Liver (tissue), 9 donors: ENCODE measurements around the gene KCNMA1. TPM values are rescaled to one million over a fixed set of nuclear protein-coding genes. Genes with fewer than 3 reads are reported as not detected.

Experiments used
- DNase-seq: peaks from one replicate; pipeline ENCODE4 v3.0.0-alpha.2; 2017; ENCODE audit warnings: low spot score
- H3K27ac ChIP-seq, 2 donors: one replicate each; pipeline ENCODE4 v1.7.0; 2013; ENCODE audit warnings: inconsistent platforms in 2 of 2, low read length in 2 of 2, control low read depth in 1 of 2, low read depth in 1 of 2, mild to moderate bottlenecking in 1 of 2
- H3K27me3 ChIP-seq, 4 donors: one replicate each; pipeline versions ENCODE4 v1.6.1 to v1.7.0; 2013; ENCODE audit warnings: low read length in 3 of 4, inconsistent platforms in 1 of 4, mild to moderate bottlenecking in 1 of 4, moderate library complexity in 1 of 4; ENCODE audit not compliant: control insufficient read depth in 4 of 4, insufficient read depth in 4 of 4
- H3K36me3 ChIP-seq, 4 donors: one replicate each; pipeline versions ENCODE4 v1.6.1 to v1.7.0; 2013; ENCODE audit warnings: low read length in 3 of 4, mild to moderate bottlenecking in 3 of 4, low read depth in 1 of 4, moderate library complexity in 1 of 4; ENCODE audit not compliant: control insufficient read depth in 4 of 4, insufficient read depth in 3 of 4
- H3K4me1 ChIP-seq, 4 donors: one replicate each; pipeline versions ENCODE4 v1.6.1 to v1.7.0; 2013; ENCODE audit warnings: low read length in 3 of 4, mild to moderate bottlenecking in 3 of 4, moderate library complexity in 1 of 4; ENCODE audit not compliant: control insufficient read depth in 4 of 4, insufficient read depth in 4 of 4
- H3K4me3 ChIP-seq, 3 donors: one replicate each; pipeline versions ENCODE4 v1.6.1 to v1.7.0; 2013; ENCODE audit warnings: low read length in 3 of 3, control low read depth in 1 of 3, low read depth in 1 of 3, mild to moderate bottlenecking in 1 of 3
- H3K9ac ChIP-seq, 2 donors: one replicate each; pipeline ENCODE4 v1.7.0; 2013; ENCODE audit warnings: low read length in 2 of 2, mild to moderate bottlenecking in 2 of 2, moderate library complexity in 2 of 2, control low read depth in 1 of 2, low read depth in 1 of 2
- H3K9me3 ChIP-seq, 4 donors: one replicate each; pipeline versions ENCODE4 v1.6.1 to v1.7.0; 2013; ENCODE audit warnings: low read length in 3 of 4; ENCODE audit not compliant: control insufficient read depth in 4 of 4
- EGR1 ChIP-seq, 2 donors: IDR thresholded peaks; 2 replicates each; pipeline ENCODE4 v1.6.1; 2016 to 2018; ENCODE audit warnings: antibody characterized with exemption in 2 of 2, low read depth in 2 of 2
- FOXA1 ChIP-seq: IDR thresholded peaks from 2 replicates; pipeline ENCODE4 v1.6.1; 2016; ENCODE audit warnings: antibody characterized with exemption
- FOXA2 ChIP-seq: IDR thresholded peaks from 2 replicates; pipeline ENCODE4 v1.6.1; 2016; ENCODE audit warnings: antibody characterized with exemption
- GABPA ChIP-seq, 2 donors: IDR thresholded peaks in 1 of 2; conservative IDR thresholded peaks in 1 of 2; 2 replicates each; pipeline ENCODE4 v1.6.1; 2016; ENCODE audit warnings: antibody characterized with exemption in 2 of 2, mild to moderate bottlenecking in 1 of 2, moderate library complexity in 1 of 2
- HNF4A ChIP-seq, 2 donors: conservative IDR thresholded peaks; 2 replicates each; pipeline ENCODE4 v1.6.1; 2016; ENCODE audit warnings: antibody characterized with exemption in 2 of 2, mild to moderate bottlenecking in 2 of 2
- HNF4G ChIP-seq: IDR thresholded peaks from 2 replicates; pipeline ENCODE4 v1.6.1; 2016; ENCODE audit warnings: antibody characterized with exemption
- JUND ChIP-seq, 2 donors: IDR thresholded peaks; 2 replicates each; pipeline ENCODE4 v1.6.1; 2016; ENCODE audit warnings: antibody characterized with exemption in 2 of 2
- NR2F2 ChIP-seq: IDR thresholded peaks from 2 replicates; pipeline ENCODE4 v1.6.1; 2016; ENCODE audit warnings: antibody characterized with exemption
- RAD21 ChIP-seq, 2 donors: IDR thresholded peaks; 2 replicates each; pipeline ENCODE4 v1.6.1; 2016; ENCODE audit warnings: antibody characterized with exemption in 2 of 2, mild to moderate bottlenecking in 2 of 2
- RXRA ChIP-seq, 2 donors: IDR thresholded peaks; 2 replicates each; pipeline ENCODE4 v1.6.1; 2017 to 2018; ENCODE audit warnings: antibody characterized with exemption in 2 of 2, mild to moderate bottlenecking in 1 of 2
- TAF1 ChIP-seq: conservative IDR thresholded peaks from 2 replicates; pipeline ENCODE4 v1.6.1; 2016; ENCODE audit warnings: antibody characterized with exemption, mild to moderate bottlenecking
- ZBTB33 ChIP-seq: IDR thresholded peaks from 2 replicates; pipeline ENCODE4 v1.6.1; 2016; ENCODE audit warnings: antibody characterized with exemption
- WGBS: extraction: QIAGEN DNeasy Blood & Tissue Kit; methylation state at CpG from one replicate; pipeline ENCODE4 v1.1.7; 2013; 5-methylcytosine and 5-hydroxymethylcytosine counted together
- polyA plus RNA-seq, 2 donors: library from polyadenylated mRNA; stranded (reverse) in 1 of 2; unstranded in 1 of 2; fragments of 200-250 nt in 1 of 2; fragments of >200 nt in 1 of 2; fragmentation: Nextera tagmentation in 1 of 2; extraction: Ambion mirVana in 1 of 2; gene quantifications; one replicate each; pipeline versions ENCODE4 v1.2.1 to v1.2.3, GENCODE V29; 2013 to 2015
- total RNA-seq, 2 donors: library from RNA; depleted of rRNA; stranded (reverse); fragments of >200 nt; gene quantifications; one replicate each; pipeline ENCODE4 v1.2.3, GENCODE V29; 2014
- TF ChIP-seq, protein P1 (sequence below): IDR thresholded peaks from 2 replicates; pipeline ENCODE4 v1.6.1; 2016; ENCODE audit warnings: antibody characterized with exemption
- donor health status: healthy.
- donor health status: healthy.
- donor health status: healthy.
- donor health status: healthy.
- donor health status: healthy.

Gene KCNMA1
- total and polyA plus RNA-seq, 4 donors = 2.5 to 9.7 (median 4.7) TPM

DNA sequence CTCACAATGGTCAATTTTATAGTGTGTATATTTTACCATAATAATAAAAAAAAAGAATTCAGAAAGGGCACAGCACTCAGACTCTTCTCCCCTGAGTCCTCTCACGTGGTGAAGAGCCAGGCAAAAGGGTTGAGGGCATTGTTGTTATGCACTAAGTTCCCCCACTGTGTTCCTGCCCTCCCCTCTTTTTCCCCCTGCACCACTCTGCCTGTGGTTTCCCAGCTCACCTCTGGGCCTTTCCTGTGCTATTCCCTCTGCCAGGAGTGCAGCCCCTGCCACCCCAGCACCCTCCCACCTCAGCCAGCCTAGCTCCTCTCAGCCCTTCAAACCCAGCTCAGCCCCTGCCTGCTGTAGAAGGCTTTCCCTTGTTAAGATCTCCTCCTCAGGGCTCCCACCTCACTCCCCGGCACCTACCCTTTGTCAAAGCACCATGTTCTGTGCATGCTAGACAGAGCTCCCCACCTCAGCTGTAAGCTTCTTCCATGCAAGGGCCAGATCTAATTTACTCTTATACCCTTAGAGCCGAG is 108.5 kb downstream of the KCNMA1 start:
- no peak overlapping the region for H3K9ac ChIP-seq
- no peaks in the 10 kb centered on the region for H3K36me3 ChIP-seq
- no peaks in the 10 kb centered on the region for H3K9me3 ChIP-seq
- H3K27me3 ChIP-seq = no peaks in the 10 kb centered on the region
- peaks cover 7 to 33% (median 25%) of the 10 kb centered on the region in 4 donors for H3K4me1 ChIP-seq
- no peak overlapping the region for H3K27ac ChIP-seq
- TF ChIP-seq FOXA2 (no peak), HNF4G (no peak), FOXA1 (no peak), EGR1 (IDR thresholded peaks at IDR 0.05; ENCODE audit: low read depth in 2 of 2) (no peak), HNF4A (conservative IDR thresholded peaks at IDR 0.05) (no peak), TAF1 (no peak), RAD21 (IDR thresholded peaks at IDR 0.05) (no peak), RXRA (IDR thresholded peaks at IDR 0.05) (no peak), GABPA (IDR thresholded peaks at IDR 0.05 in 1 of 2, conservative IDR thresholded peaks at IDR 0.05 in 1 of 2) (no peak)
- TF ChIP-seq, protein P1, sequence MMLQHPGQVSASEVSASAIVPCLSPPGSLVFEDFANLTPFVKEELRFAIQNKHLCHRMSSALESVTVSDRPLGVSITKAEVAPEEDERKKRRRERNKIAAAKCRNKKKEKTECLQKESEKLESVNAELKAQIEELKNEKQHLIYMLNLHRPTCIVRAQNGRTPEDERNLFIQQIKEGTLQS = no peak
- no peak overlapping the region for H3K4me3 ChIP-seq
- WGBS = 90% methylated on average over 3 of the region's 3 CpGs
- no peak for DNase-seq

GRCh38 chr10:77527839-77528238 is 109.8 kb downstream of the KCNMA1 start:
- DNase-seq = no peak

DNA sequence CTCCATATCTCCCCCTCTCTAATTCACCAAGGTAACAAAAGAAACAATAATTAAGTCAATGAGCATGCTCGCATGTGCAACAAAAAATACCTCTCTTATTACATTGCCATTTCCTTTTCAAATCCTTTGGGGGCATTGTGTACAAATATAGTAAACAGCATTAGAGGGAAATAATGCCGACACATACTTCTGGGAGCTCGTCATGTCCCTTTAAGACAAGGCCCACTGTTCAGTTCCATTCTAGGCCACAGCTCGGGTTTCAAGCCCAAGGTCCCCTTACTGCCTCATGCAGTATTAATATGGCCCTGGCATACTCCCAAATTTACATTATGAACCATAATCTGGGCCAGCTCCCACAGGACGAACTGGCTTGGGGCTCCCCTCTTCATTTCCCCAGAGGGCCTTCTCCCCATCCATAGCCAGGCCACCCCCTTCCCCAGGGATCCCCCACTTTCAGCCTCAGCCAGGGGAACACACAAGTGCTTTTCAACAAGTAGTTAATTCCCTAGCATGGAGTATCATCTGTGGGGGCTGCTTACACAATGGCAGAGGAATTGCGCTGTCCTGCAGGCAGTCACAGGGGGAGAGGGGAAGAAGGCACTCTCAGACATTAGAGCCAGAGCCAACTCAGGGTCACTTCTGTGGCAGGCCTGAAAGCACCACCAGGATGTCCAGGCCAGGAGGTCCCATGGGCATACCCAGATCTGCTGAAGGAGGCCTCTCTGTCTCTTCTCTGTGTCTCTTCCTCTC is 110.6 kb downstream of the KCNMA1 start:
- DNase-seq = no peak
- Histone ChIP-seq H3K4me3 (no peak overlapping the region), H3K9me3 (no peaks in the 10 kb centered on the region), H3K27ac (no peak overlapping the region), H3K27me3 (no peaks in the 10 kb centered on the region), H3K9ac (no peak overlapping the region), H3K36me3 (no peaks in the 10 kb centered on the region), H3K4me1 (peaks cover 2 to 12% (median 7%) of the 10 kb centered on the region in 4 donors)
- WGBS = 88% methylated on average over 6 of the region's 6 CpGs
- no peak for TF ChIP-seq EGR1 (IDR thresholded peaks at IDR 0.05; ENCODE audit: low read depth in 2 of 2)
- no peak for TF ChIP-seq ZBTB33

More at GRCh38 chr10:77527839-77528238, 109.8 kb downstream of the KCNMA1 start:
- no peaks in the 10 kb centered on the region for H3K36me3 ChIP-seq
- H3K9ac ChIP-seq = no peak overlapping the region
- H3K27ac ChIP-seq = no peak overlapping the region
- peaks cover 2 to 20% (median 13%) of the 10 kb centered on the region in 4 donors for H3K4me1 ChIP-seq
- H3K4me3 ChIP-seq = no peak overlapping the region
- WGBS = 95% methylated on average over 2 of the region's 2 CpGs
- H3K27me3 ChIP-seq = no peaks in the 10 kb centered on the region
- H3K9me3 ChIP-seq = no peaks in the 10 kb centered on the region
- TF ChIP-seq RAD21 (IDR thresholded peaks at IDR 0.05) = no peak
- no peak for TF ChIP-seq JUND (IDR thresholded peaks at IDR 0.05)
- TF ChIP-seq NR2F2 = no peak
